Measurements from ENCODE around the gene FGFBP1. TPM values are rescaled to one million over a fixed set of nuclear protein-coding genes. Genes with fewer than 3 reads are reported as not detected.

The FGFBP1 gene
- total and polyA plus RNA-seq, 9 of the 15 experiments (the other 6 are each of a cell fraction or from before 2014, with no cell fraction given) = not detected

DNA sequence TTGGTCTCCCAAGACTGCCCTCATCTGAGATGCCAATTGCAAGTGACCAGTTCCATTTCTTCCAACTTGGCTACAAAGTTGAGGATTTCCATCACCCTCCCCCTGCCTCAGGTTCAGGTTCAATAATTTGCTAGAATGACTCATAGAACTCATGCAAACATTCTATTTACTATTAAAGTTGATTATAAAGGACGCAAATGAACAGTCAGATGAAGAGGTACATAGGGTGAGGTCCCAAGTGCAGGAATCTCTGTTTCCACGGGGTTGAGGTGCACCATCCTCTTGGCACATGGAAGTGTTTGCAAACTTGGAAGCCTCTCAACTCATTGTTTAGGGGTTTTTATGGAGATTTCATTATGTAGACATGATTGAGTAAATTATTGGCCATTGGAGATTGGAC, 41.0 kb downstream of the FGFBP1 start:
- 0% methylated on average over 2 of the region's 2 CpGs for WGBS (ENCODE audit: insufficient coverage, low coverage, missing lambda C conversion rate)
- Histone ChIP-seq H3K27ac (ENCODE audit: extremely low read depth, low read depth, low read length) (no peak overlapping the region), H4K20me1 (replicated peaks; ENCODE audit: control insufficient read depth, insufficient read depth, low read length) (no peaks in the 10 kb centered on the region), H3K9me3 (replicated peaks; ENCODE audit: control insufficient read depth, insufficient read depth, low read depth, low read length) (no peaks in the 10 kb centered on the region), H3K36me3 (ENCODE audit: control insufficient read depth, insufficient read depth, low read length) (no peaks in the 10 kb centered on the region), H3K9ac (ENCODE audit: insufficient read depth in 1 of 2, low read depth in 2 of 2, low read length in 2 of 2) (no peak overlapping the region), H3K9me1 (ENCODE audit: control insufficient read depth, insufficient read depth, low read length) (no peaks in the 10 kb centered on the region), H3K4me3 (no peak overlapping the region), H3K4me2 (ENCODE audit: insufficient read depth, low read length) (no peak overlapping the region), H2AFZ (ENCODE audit: low read depth, low read length) (no peak overlapping the region), H3K4me1 (replicated peaks in 1 of 2; ENCODE audit: control insufficient read depth in 2 of 2, insufficient read depth in 2 of 2, low read length in 2 of 2) (no peaks in the 10 kb centered on the region), H3K27me3 (ENCODE audit: control insufficient read depth in 2 of 2, insufficient read depth in 2 of 2, low read length in 2 of 2) (no peaks in the 10 kb centered on the region), H3K79me2 (ENCODE audit: control insufficient read depth, insufficient read depth, low read length) (no peaks in the 10 kb centered on the region)
- ATAC-seq (no peak), DNase-seq (ENCODE audit: extremely low read depth in 1 of 4, low spot score in 3 of 4) (no peak), FAIRE-seq (no peak)
- ChIA-PET CTCF (ENCODE audit: low intra/inter-chr PET ratio) (no interaction called here), POLR2A (no interaction called here)
- no TSS peak for BruUV-seq (replicated peaks)
- TF ChIP-seq PTTG1 (tag; IDR thresholded peaks at IDR 0.05; ENCODE audit: low read depth) (no peak), MTF1 (CRISPR knock-in tag; IDR thresholded peaks at IDR 0.05; ENCODE audit: borderline replicate concordance) (no peak), RBM34 (IDR thresholded peaks at IDR 0.05; ENCODE audit: borderline replicate concordance, insufficient read depth, low read length) (no peak), U2AF1 (optimal IDR thresholded peaks at IDR 0.05; ENCODE audit: low read depth, low read length) (no peak), CEBPG (CRISPR knock-in tag; IDR thresholded peaks at IDR 0.05) (no peak), CEBPG (tag; conservative IDR thresholded peaks at IDR 0.05 in 1 of 2, IDR thresholded peaks at IDR 0.05 in 1 of 2) (no peak)
- TF ChIP-seq, protein P1, sequence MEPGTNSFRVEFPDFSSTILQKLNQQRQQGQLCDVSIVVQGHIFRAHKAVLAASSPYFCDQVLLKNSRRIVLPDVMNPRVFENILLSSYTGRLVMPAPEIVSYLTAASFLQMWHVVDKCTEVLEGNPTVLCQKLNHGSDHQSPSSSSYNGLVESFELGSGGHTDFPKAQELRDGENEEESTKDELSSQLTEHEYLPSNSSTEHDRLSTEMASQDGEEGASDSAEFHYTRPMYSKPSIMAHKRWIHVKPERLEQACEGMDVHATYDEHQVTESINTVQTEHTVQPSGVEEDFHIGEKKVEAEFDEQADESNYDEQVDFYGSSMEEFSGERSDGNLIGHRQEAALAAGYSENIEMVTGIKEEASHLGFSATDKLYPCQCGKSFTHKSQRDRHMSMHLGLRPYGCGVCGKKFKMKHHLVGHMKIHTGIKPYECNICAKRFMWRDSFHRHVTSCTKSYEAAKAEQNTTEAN (CRISPR knock-in tag; IDR thresholded peaks at IDR 0.05) = no peak
- TF ChIP-seq, protein P2, sequence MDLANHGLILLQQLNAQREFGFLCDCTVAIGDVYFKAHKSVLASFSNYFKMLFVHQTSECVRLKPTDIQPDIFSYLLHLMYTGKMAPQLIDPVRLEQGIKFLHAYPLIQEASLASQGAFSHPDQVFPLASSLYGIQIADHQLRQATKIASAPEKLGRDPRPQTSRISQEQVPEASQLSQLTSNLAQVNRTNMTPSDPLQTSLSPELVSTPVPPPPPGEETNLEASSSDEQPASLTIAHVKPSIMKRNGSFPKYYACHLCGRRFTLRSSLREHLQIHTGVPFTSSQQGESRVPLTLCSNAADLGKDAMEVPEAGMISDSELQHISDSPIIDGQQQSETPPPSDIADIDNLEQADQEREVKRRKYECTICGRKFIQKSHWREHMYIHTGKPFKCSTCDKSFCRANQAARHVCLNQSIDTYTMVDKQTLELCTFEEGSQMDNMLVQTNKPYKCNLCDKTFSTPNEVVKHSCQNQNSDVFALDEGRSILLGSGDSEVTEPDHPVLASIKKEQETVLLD (IDR thresholded peaks at IDR 0.05) = no peak
- TF ChIP-seq, protein P3, sequence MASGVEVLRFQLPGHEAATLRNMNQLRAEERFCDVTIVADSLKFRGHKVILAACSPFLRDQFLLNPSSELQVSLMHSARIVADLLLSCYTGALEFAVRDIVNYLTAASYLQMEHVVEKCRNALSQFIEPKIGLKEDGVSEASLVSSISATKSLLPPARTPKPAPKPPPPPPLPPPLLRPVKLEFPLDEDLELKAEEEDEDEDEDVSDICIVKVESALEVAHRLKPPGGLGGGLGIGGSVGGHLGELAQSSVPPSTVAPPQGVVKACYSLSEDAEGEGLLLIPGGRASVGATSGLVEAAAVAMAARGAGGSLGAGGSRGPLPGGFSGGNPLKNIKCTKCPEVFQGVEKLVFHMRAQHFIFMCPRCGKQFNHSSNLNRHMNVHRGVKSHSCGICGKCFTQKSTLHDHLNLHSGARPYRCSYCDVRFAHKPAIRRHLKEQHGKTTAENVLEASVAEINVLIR (CRISPR knock-in tag; IDR thresholded peaks at IDR 0.05) = no peak
- in situ Hi-C loops (cut with MboI) = no loop called here
- intact Hi-C loops (cut with micrococcal nuclease) = no loop called here
